NCI-H1105 (cell line): ENCODE measurements around the gene GPR153.
"Not testable (repeated sequence)": the region's sequence is repeated elsewhere in the genome, so short reads cannot be mapped to it uniquely, and the experiment has no call there.

Experiments
- DNase-seq: peaks from one replicate; lab custom pipeline; 2025; lab: John Stamatoyannopoulos, UW

Gene GPR153

GRCh38 chr1:6260961-6261614, at the start of gene GPR153:
Gene GPR153, minus strand, starts transcription at chr1:6261098. Its CDS starts 6,193 bp downstream, at chr1:6254905.
- DNase-seq, result peak; percentile 20

GRCh38 chr1:6310116-6310848, 49.4 kb upstream of the GPR153 start:
- DNase-seq, result no peak

GRCh38 chr1:6309564-6309963, 48.7 kb upstream of the GPR153 start:
- no peak for DNase-seq

- DNase-seq, result no peak
Observed at GRCh38 chr1:6308449-6308848, 47.6 kb upstream of the GPR153 start.

GRCh38 chr1:6307682-6308081, 46.8 kb upstream of the GPR153 start:
- not testable (repeated sequence) for DNase-seq

GRCh38 chr1:6307099-6307498, 46.2 kb upstream of the GPR153 start:
- DNase-seq, result no peak

GRCh38 chr1:6303397-6304012, 42.6 kb upstream of the GPR153 start:
- DNase-seq, result no peak

- no peak for DNase-seq
Observed at GRCh38 chr1:6302568-6302967, 41.7 kb upstream of the GPR153 start.

- no peak for DNase-seq
Observed at GRCh38 chr1:6301526-6301925, 40.6 kb upstream of the GPR153 start.

GRCh38 chr1:6300342-6301048, 39.6 kb upstream of the GPR153 start:
- DNase-seq, result no peak

- DNase-seq, result no peak
Observed at GRCh38 chr1:6299557-6300165, 38.8 kb upstream of the GPR153 start.

- DNase-seq, result no peak
Observed at GRCh38 chr1:6298940-6299465, 38.1 kb upstream of the GPR153 start.

- no peak for DNase-seq
Observed at GRCh38 chr1:6298530-6298929, 37.6 kb upstream of the GPR153 start.

- DNase-seq, result no peak
Observed at GRCh38 chr1:6295910-6296309, 35.0 kb upstream of the GPR153 start.

- no peak for DNase-seq
Observed at GRCh38 chr1:6294890-6295556, 34.1 kb upstream of the GPR153 start.

- no peak for DNase-seq
Observed at GRCh38 chr1:6294080-6294889, 33.4 kb upstream of the GPR153 start.

GRCh38 chr1:6292102-6292501, 31.2 kb upstream of the GPR153 start:
- no peak for DNase-seq

GRCh38 chr1:6288665-6289064, 27.8 kb upstream of the GPR153 start:
- no peak for DNase-seq

GRCh38 chr1:6288026-6288425, 27.1 kb upstream of the GPR153 start:
- no peak for DNase-seq

- peak; percentile 91 for DNase-seq
Observed at GRCh38 chr1:6287431-6287886, 26.6 kb upstream of the GPR153 start.
